Skeletal muscle satellite cell (primary cell): ENCODE results near the gene KLF9.

ENCODE experiments used
- H3K27me3 ChIP-seq: 2 replicates; pipeline ENCODE4 v1.7.0; 2013; ENCODE audit warnings: low read length; ENCODE audit not compliant: control insufficient read depth, insufficient read depth
- H3K36me3 ChIP-seq: 2 replicates; pipeline ENCODE4 v1.7.0; 2013; ENCODE audit warnings: mild to moderate bottlenecking, control low read depth, low read length; ENCODE audit not compliant: insufficient read depth
- H3K4me1 ChIP-seq: 2 replicates; pipeline ENCODE4 v1.7.0; 2013; ENCODE audit warnings: low read length; ENCODE audit not compliant: control insufficient read depth, insufficient read depth
- H3K4me2 ChIP-seq: 2 replicates; pipeline ENCODE4 v1.7.0; 2013; ENCODE audit warnings: mild to moderate bottlenecking, low read length
- H3K4me3 ChIP-seq: 2 replicates; pipeline ENCODE4 v1.7.0; 2013; ENCODE audit warnings: low read length
- H3K9ac ChIP-seq: 2 replicates; pipeline ENCODE4 v1.7.0; 2013; ENCODE audit warnings: mild to moderate bottlenecking, low read depth, low read length, moderate library complexity
- H3K9me3 ChIP-seq: replicated peaks from 2 replicates; pipeline ENCODE4 v1.7.0; 2013; ENCODE audit warnings: mild to moderate bottlenecking, control low read depth, low read length

KLF9 gene

DNA sequence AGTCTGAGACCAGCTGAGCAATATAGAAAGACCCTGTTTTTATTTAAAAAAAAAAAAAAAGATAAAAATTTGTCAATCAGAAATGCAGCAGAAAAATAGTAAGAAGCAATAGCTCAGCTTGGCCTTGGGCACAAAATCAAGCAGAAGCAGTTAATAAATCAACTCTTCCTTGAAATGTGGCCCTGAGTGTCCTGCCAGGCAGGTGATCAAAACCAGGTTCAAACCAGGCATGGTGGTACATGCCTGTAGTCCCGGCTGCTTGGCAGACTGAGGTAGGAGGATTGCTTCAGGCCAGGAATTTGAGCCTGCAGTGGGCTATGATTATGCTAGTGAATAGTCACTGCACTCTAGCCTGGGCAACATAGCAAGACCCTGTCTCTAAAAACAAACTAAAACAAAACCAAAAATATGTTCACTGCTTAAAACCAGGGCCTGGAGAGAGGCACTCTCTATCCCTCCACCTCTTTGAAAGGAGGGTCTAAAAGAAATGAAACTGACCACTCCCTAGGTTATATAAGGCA lies 27.9 kb upstream of the KLF9 start:
- no peaks in the 10 kb centered on the region for H3K9me3 ChIP-seq
- H3K4me2 ChIP-seq: no peak overlapping the region
- H3K9ac ChIP-seq: no peak overlapping the region
- H3K27me3 ChIP-seq: no peaks in the 10 kb centered on the region
- no peak overlapping the region for H3K4me3 ChIP-seq
- no peaks in the 10 kb centered on the region for H3K36me3 ChIP-seq
- H3K4me1 ChIP-seq: peaks cover 43% of the 10 kb centered on the region

GRCh38 chr9:70441622-70442021 lies 27.2 kb upstream of the KLF9 start:
- Histone ChIP-seq H3K4me2 (no peak overlapping the region), H3K27me3 (no peaks in the 10 kb centered on the region), H3K9me3 (no peaks in the 10 kb centered on the region), H3K4me1 (peaks cover 50% of the 10 kb centered on the region), H3K36me3 (no peaks in the 10 kb centered on the region), H3K4me3 (no peak overlapping the region), H3K9ac (no peak overlapping the region)

- Histone ChIP-seq H3K36me3 (no peaks in the 10 kb centered on the region), H3K4me3 (no peak overlapping the region), H3K4me1 (peaks cover 61% of the 10 kb centered on the region), H3K9me3 (no peaks in the 10 kb centered on the region), H3K9ac (no peak overlapping the region), H3K4me2 (no peak overlapping the region), H3K27me3 (no peaks in the 10 kb centered on the region)
These were observed 25.7 kb upstream of the KLF9 start for GRCh38 chr9:70439991-70440706.

GRCh38 chr9:70438341-70438928 lies 24.0 kb upstream of the KLF9 start:
- no peaks in the 10 kb centered on the region for H3K36me3 ChIP-seq
- no peaks in the 10 kb centered on the region for H3K27me3 ChIP-seq
- peak overlapping the region; percentile 20 for H3K4me2 ChIP-seq
- no peaks in the 10 kb centered on the region for H3K9me3 ChIP-seq
- H3K4me3 ChIP-seq: no peak overlapping the region
- H3K4me1 ChIP-seq: peaks cover 53% of the 10 kb centered on the region
- H3K9ac ChIP-seq: peak overlapping the region; percentile 8

- H3K9ac ChIP-seq: no peak overlapping the region
- H3K9me3 ChIP-seq: no peaks in the 10 kb centered on the region
- no peaks in the 10 kb centered on the region for H3K36me3 ChIP-seq
These were observed 21.5 kb upstream of the KLF9 start for GRCh38 chr9:70435948-70436347.

DNA sequence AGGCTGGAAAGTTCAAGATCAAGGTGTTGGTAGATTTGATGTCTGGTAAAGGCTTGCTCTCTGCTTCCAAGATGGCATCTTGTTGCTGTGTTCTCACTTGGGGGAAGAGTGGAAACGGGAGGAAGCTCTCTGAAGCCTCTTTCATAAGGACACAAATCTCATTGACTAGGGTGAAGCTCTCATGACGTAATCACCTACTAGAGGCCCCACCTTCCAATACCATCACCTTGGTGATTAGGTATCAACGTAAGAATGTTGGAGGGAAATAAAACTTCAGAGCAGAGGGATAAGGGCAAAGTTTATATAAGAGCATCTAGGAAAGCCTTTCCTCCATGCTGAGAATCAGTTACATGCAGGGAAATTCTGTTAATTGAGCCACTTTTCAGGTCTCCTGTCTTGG lies 15.4 kb upstream of the KLF9 start:
- Histone ChIP-seq H3K4me2 (no peak overlapping the region), H3K4me3 (no peak overlapping the region), H3K36me3 (no peaks in the 10 kb centered on the region), H3K9ac (no peak overlapping the region), H3K9me3 (no peaks in the 10 kb centered on the region), H3K4me1 (peaks cover 6% of the 10 kb centered on the region), H3K27me3 (no peaks in the 10 kb centered on the region)

More at GRCh38 chr9:70435948-70436347, 21.5 kb upstream of the KLF9 start:
- H3K4me2 ChIP-seq: peak overlapping the region; percentile 16
- H3K27me3 ChIP-seq: no peaks in the 10 kb centered on the region
- H3K4me1 ChIP-seq: peaks cover 53% of the 10 kb centered on the region
- H3K4me3 ChIP-seq: no peak overlapping the region

GRCh38 chr9:70428781-70429180 lies 14.3 kb upstream of the KLF9 start:
- no peaks in the 10 kb centered on the region for H3K9me3 ChIP-seq
- peaks cover 6% of the 10 kb centered on the region for H3K4me1 ChIP-seq
- H3K4me3 ChIP-seq: no peak overlapping the region
- H3K4me2 ChIP-seq: no peak overlapping the region
- H3K9ac ChIP-seq: no peak overlapping the region
- H3K27me3 ChIP-seq: no peaks in the 10 kb centered on the region
- H3K36me3 ChIP-seq: no peaks in the 10 kb centered on the region

- H3K4me1 ChIP-seq: peaks cover 7% of the 10 kb centered on the region
- no peaks in the 10 kb centered on the region for H3K9me3 ChIP-seq
- H3K4me2 ChIP-seq: no peak overlapping the region
- no peak overlapping the region for H3K9ac ChIP-seq
- H3K36me3 ChIP-seq: no peaks in the 10 kb centered on the region
- no peaks in the 10 kb centered on the region for H3K27me3 ChIP-seq
- H3K4me3 ChIP-seq: no peak overlapping the region
These were observed 12.9 kb upstream of the KLF9 start for GRCh38 chr9:70427161-70427945.

DNA sequence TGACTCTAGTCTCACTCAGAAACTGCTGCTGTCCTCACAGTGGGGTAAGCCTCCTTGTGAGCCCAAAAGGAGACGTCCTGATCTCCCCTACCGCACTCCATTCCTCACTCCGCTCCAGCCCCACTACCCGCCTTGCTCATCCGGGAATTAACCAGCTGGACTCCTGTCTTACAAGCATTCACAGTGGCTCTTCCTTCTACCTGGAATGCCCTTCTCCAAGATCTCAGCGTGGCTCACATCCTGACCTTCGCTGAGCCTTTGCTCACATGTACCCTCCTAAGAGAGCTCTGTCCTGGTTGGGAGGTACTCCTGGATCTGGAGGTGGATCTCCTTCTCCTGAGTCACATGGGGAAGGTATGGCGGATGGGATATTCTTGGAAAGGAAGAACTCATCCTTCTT lies 10.7 kb upstream of the KLF9 start:
- Histone ChIP-seq H3K27me3 (no peaks in the 10 kb centered on the region), H3K9me3 (no peaks in the 10 kb centered on the region), H3K4me2 (no peak overlapping the region), H3K36me3 (no peaks in the 10 kb centered on the region), H3K4me3 (no peak overlapping the region), H3K9ac (no peak overlapping the region), H3K4me1 (peaks cover 23% of the 10 kb centered on the region)

DNA sequence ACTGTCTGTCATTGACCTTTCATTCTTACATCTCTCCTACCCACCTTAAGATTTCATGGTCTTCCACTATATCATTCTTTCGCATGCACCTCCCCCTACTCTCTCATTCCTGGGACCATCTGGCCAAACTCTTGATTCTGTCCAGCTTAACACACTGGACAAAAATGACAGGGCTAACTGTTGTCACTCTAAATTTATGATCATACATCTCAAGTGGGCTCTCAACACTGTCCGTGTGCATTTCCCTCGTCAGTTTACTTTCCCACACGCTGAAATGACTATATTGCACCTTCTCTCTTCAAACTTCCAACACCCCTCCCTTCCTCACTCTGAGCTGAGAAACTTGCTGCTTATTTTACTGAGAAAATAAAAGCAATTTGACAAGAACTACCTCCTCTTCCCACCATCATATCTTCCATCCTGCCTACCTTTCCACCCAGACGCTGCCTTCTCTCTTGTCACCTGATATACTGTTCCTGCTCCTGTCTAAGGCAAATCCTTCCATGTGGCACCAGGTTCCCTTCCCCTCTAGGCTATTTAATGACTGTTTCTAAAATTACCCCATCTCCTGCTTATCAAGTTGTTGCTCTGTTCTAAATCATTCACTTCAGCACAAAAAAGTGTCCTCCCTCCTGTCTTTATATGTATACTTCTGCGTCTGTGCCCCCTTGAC lies 8.1 kb upstream of the KLF9 start:
- H3K4me2 ChIP-seq: no peak overlapping the region
- no peak overlapping the region for H3K4me3 ChIP-seq
- peaks cover 35% of the 10 kb centered on the region for H3K4me1 ChIP-seq
- peak overlapping the region; percentile 98 for H3K9ac ChIP-seq
- H3K9me3 ChIP-seq: no peaks in the 10 kb centered on the region
- H3K36me3 ChIP-seq: no peaks in the 10 kb centered on the region
- no peaks in the 10 kb centered on the region for H3K27me3 ChIP-seq
